OCI-LY3 (cell line): ENCODE results near the gene LARP1.

ENCODE experiments used
- EZH2phosphoT487 ChIP-seq: fragments of 200-600 bp; shearing (Covaris generic); IDR thresholded peaks from 2 replicates; pipeline ENCODE4 v1.6.1; 2018; ENCODE audit warnings: antibody characterized with exemption, mixed run types, low read depth
- TF ChIP-seq, protein P1 (sequence below): fragments of 200-600, 300-600 bp; sonication (generic); IDR thresholded peaks from 2 replicates; pipeline ENCODE4 v1.5.1; 2014; ENCODE audit warnings: antibody characterized with exemption, low read length, low read depth

GRCh38 chr5:154786414-154786813 is 31.2 kb downstream of the LARP1 start:
- TF ChIP-seq, protein P1, sequence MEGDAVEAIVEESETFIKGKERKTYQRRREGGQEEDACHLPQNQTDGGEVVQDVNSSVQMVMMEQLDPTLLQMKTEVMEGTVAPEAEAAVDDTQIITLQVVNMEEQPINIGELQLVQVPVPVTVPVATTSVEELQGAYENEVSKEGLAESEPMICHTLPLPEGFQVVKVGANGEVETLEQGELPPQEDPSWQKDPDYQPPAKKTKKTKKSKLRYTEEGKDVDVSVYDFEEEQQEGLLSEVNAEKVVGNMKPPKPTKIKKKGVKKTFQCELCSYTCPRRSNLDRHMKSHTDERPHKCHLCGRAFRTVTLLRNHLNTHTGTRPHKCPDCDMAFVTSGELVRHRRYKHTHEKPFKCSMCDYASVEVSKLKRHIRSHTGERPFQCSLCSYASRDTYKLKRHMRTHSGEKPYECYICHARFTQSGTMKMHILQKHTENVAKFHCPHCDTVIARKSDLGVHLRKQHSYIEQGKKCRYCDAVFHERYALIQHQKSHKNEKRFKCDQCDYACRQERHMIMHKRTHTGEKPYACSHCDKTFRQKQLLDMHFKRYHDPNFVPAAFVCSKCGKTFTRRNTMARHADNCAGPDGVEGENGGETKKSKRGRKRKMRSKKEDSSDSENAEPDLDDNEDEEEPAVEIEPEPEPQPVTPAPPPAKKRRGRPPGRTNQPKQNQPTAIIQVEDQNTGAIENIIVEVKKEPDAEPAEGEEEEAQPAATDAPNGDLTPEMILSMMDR, result no peak
- no peak for TF ChIP-seq EZH2phosphoT487
